ENCODE measurements around the gene NEURL1B.

GRCh38 chr5:172662596-172662995, 21.5 kb downstream of the NEURL1B start:
- TF ChIP-seq POLR2A (IDR thresholded peaks at IDR 0.05) (no peak), CTCF (IDR thresholded peaks at IDR 0.05) (no peak), POLR2AphosphoS5 (IDR thresholded peaks at IDR 0.05; ENCODE audit: insufficient read depth in 1 of 2, low read depth in 1 of 2) (no peak)
